CD4-positive, alpha-beta T cell (primary cell): ENCODE results near the gene R3HDM1. TPM values are rescaled to one million over a fixed set of nuclear protein-coding genes. Genes with fewer than 3 reads are reported as not detected.
A peak's percentile ranks its signal among the peaks of the same experiment; 100 is the strongest.
"Not testable (repeated sequence)": the region's sequence is repeated elsewhere in the genome, so short reads cannot be mapped to it uniquely, and the experiment has no call there.

Experiments used
- ATAC-seq: fragments of 200-7000 bp; cut with Tn5 transposase; one replicate; pipeline ENCODE4 v1.10.0; 2022; ENCODE audit warnings: mild to moderate bottlenecking; ENCODE audit not compliant: poor library complexity
- CTCF ChIA-PET: fragments of 350-600 bp; sonication (Branson Sonifier 250); formaldehyde crosslinking; loops from one replicate; lab custom pipeline; 2021; ENCODE audit warnings: antibody characterized with exemption, inconsistent platforms; lab: Charles Lee
- POLR2A ChIA-PET: fragments of 350-600 bp; sonication (Branson Sonifier 250); formaldehyde crosslinking; loops from one replicate; lab custom pipeline; 2021; ENCODE audit warnings: antibody characterized with exemption, inconsistent platforms; lab: Charles Lee
- DNase-seq, 14 experiments: peaks; one replicate each; pipeline ENCODE4 v3.0.0-alpha.2; 2013 to 2020; ENCODE audit warnings: mixed read lengths in 2 of 14
- H3K27ac ChIP-seq, 2 donors: one replicate each; pipeline versions ENCODE4 v1.5.1 to v1.7.0; 2013; ENCODE audit warnings: low read length in 2 of 2, low read depth in 1 of 2, mild to moderate bottlenecking in 1 of 2
- H3K27me3 ChIP-seq, 2 experiments: 1 replicate in 1 of 2; 2 replicates in 1 of 2; pipeline versions ENCODE4 v1.6.1 to v1.7.0; 2013; ENCODE audit warnings: low read length in 2 of 2, control low read depth in 1 of 2, mild to moderate bottlenecking in 1 of 2, moderate library complexity in 1 of 2; ENCODE audit not compliant: insufficient read depth in 2 of 2, control insufficient read depth in 1 of 2
- H3K36me3 ChIP-seq: one replicate; pipeline ENCODE4 v1.6.1; 2013; ENCODE audit warnings: low read length, control low read depth; ENCODE audit not compliant: insufficient read depth
- H3K4me1 ChIP-seq: one replicate; pipeline ENCODE4 v1.6.1; 2013; ENCODE audit warnings: low read length, control low read depth; ENCODE audit not compliant: insufficient read depth
- H3K4me3 ChIP-seq: one replicate; pipeline ENCODE4 v1.5.1; 2013; ENCODE audit warnings: mild to moderate bottlenecking, low read length, moderate library complexity
- H3K9me3 ChIP-seq, 2 experiments: 1 replicate in 1 of 2; 2 replicates in 1 of 2; pipeline versions ENCODE4 v1.6.1 to v1.7.0; 2013; ENCODE audit warnings: low read length in 2 of 2, mild to moderate bottlenecking in 2 of 2, control low read depth in 1 of 2, moderate library complexity in 1 of 2; ENCODE audit not compliant: control insufficient read depth in 1 of 2, insufficient read depth in 1 of 2
- H3K27ac Mint-ChIP-seq: one replicate; pipeline ENCODE4 v1.8.0; 2020; ENCODE audit warnings: mixed read lengths
- H3K27me3 Mint-ChIP-seq: one replicate; pipeline ENCODE4 v1.8.0; 2021; ENCODE audit warnings: mixed read lengths
- H3K36me3 Mint-ChIP-seq: one replicate; pipeline ENCODE4 v1.8.0; 2021; ENCODE audit warnings: low read depth, mixed read lengths
- H3K4me1 Mint-ChIP-seq: one replicate; pipeline ENCODE4 v1.8.0; 2021; ENCODE audit warnings: low read depth, mixed read lengths
- H3K4me3 Mint-ChIP-seq: one replicate; pipeline ENCODE4 v1.8.0; 2020; ENCODE audit warnings: mild to moderate bottlenecking, mixed read lengths
- H3K9me3 Mint-ChIP-seq: one replicate; pipeline ENCODE4 v1.8.0; 2020; ENCODE audit warnings: mixed read lengths
- intact Hi-C, 2 experiments: fragments of 100-400 bp; cut with DNase I in 1 of 2; cut with micrococcal nuclease in 1 of 2; formaldehyde crosslinking; loops; one replicate each; pipeline versions ENCODE4 v1.15.1 to v1.9.0; 2023 to 2025; cut with DNase I, micrococcal nuclease
- total RNA-seq, 174 experiments: library from RNA in 2 of 174; stranded (reverse) in 2 of 174; gene quantifications; one replicate each; pipeline ENCODE4 v1.2.3 and lab custom pipeline; 2021 to 2026
- TF ChIP-seq, protein P1 (sequence below): fragments of 200-600 bp; IDR thresholded peaks from one replicate; pipeline ENCODE4 v1.8.0; 2022; ENCODE audit warnings: antibody characterized with exemption, mild to moderate bottlenecking

Gene R3HDM1
- total RNA-seq, 2 experiments from 2014 or later: 39.7 to 41.4 TPM

DNA sequence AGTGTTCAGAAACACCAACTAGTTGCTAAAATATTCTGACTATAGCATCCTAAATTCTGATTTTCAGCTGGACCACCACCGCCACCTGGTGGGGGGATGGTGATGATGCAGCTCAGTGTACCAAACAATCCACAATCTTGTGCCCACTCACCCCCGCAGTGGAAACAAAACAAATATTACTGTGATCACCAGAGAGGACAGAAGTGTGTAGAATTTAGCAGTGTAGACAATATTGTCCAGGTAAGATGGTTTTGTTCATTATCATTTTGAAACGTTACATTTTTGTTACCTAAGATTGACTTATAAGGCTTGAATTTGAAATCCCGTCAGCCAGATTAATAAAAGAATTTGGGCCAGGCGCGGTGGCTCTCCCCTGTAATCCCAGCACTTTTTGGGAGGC is 178.7 kb downstream of the R3HDM1 start:
- Histone ChIP-seq H3K27ac (no peak overlapping the region), H3K36me3 (no peaks in the 10 kb centered on the region), H3K4me3 (no peak overlapping the region), H3K4me1 (no peaks in the 10 kb centered on the region), H3K9me3 (no peaks in the 10 kb centered on the region), H3K27me3 (no peaks in the 10 kb centered on the region)
- ATAC-seq (peak; percentile 87), DNase-seq (peak; percentile 46 to 82 (median 68))
- H3K27me3 Mint-ChIP-seq: no peaks in the 10 kb centered on the region
- CTCF ChIA-PET: interaction anchor here (0.7 to 2.8 kb wide), 20 partner anchors 23 to 728 kb away, joined by 3 to 38 read pairs (median 3); partner anchors contain the start of gene RAB3GAP1
- POLR2A ChIA-PET: interaction anchor here (0.7 to 1.6 kb wide), 4 partner anchors 179 to 721 kb away, joined by 3 to 4 read pairs (median 4); partner anchors contain the start of genes R3HDM1 and ZRANB3
- no peak overlapping the region for H3K4me3 Mint-ChIP-seq
- H3K27ac Mint-ChIP-seq: no peak overlapping the region
- TF ChIP-seq, protein P1, sequence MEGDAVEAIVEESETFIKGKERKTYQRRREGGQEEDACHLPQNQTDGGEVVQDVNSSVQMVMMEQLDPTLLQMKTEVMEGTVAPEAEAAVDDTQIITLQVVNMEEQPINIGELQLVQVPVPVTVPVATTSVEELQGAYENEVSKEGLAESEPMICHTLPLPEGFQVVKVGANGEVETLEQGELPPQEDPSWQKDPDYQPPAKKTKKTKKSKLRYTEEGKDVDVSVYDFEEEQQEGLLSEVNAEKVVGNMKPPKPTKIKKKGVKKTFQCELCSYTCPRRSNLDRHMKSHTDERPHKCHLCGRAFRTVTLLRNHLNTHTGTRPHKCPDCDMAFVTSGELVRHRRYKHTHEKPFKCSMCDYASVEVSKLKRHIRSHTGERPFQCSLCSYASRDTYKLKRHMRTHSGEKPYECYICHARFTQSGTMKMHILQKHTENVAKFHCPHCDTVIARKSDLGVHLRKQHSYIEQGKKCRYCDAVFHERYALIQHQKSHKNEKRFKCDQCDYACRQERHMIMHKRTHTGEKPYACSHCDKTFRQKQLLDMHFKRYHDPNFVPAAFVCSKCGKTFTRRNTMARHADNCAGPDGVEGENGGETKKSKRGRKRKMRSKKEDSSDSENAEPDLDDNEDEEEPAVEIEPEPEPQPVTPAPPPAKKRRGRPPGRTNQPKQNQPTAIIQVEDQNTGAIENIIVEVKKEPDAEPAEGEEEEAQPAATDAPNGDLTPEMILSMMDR: peak; percentile 99
- intact Hi-C loops: loop anchor here (1.0 to 10.0 kb wide), 5 partner anchors 237 to 723 kb away; no protein-coding TSS in a partner anchor
- no peaks in the 10 kb centered on the region for H3K9me3 Mint-ChIP-seq
- H3K4me1 Mint-ChIP-seq: no peaks in the 10 kb centered on the region
- peaks cover 20% of the 10 kb centered on the region for H3K36me3 Mint-ChIP-seq

DNA sequence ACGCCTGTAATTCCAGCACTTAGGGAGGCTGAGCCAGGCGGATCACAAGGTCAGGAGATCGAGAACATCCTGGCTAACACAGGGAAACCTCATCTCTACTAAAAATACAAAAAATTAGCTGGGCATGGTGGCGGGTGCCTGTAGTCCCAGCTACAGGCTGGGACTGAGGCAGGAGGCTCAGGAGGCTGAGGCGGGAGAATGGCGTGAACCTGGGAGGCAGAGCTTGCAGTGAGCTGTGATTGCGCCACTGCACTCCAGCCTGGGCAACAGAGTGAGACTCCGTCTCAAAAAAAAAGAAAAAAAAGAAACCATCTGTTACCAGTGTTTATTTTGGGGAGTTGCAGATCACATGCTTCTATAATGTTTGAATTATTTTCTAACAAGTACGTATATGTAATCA is 183.8 kb downstream of the R3HDM1 start:
- intact Hi-C loops: loop anchor here in 1 of 2 experiments (10.0 kb wide), 1 partner anchor 550 kb away; no protein-coding TSS in a partner anchor
- H3K36me3 Mint-ChIP-seq: peaks cover 51% of the 10 kb centered on the region
- CTCF ChIA-PET, H3K9me3 Mint-ChIP-seq, H3K4me3 ChIP-seq, H3K27ac Mint-ChIP-seq, H3K27me3 Mint-ChIP-seq, POLR2A ChIA-PET, H3K9me3 ChIP-seq, ATAC-seq, H3K4me1 Mint-ChIP-seq, DNase-seq, H3K4me1 ChIP-seq, H3K27me3 ChIP-seq, H3K27ac ChIP-seq, H3K4me3 Mint-ChIP-seq: not testable (repeated sequence)
- H3K36me3 ChIP-seq: peaks cover 25% of the 10 kb centered on the region

DNA sequence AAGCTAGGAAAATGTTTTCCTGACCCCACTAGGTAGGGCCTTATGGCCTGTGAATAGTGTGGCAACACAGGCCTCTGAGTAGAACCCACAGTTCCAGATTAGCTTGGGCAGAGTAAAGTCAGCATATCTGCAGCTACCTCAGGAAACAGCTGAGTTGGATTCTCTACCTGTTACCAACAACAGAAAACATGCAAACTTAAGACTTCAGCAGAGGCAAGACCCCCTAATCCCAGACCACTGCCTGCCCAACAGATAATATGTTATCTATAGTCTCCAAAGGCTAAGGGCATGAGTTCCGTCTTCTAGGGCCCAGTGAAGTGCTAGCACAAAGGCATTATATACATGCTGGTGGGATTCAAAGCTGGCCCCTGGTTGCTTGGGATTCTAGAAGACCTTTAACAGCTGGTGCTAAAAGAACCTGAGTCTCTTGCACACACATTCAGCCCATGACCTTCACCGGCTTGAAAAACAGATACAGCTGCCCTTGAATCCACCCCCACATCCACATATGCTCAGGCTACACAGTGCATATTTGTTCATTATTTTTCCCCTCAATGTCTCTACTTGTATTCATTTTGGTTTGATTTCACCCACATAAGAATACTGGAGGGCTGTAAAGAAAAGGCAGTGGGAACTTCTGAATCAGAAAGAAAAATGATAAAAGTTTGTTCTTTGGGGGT is 196.9 kb downstream of the R3HDM1 start:
- CTCF ChIA-PET: no interaction called here
- POLR2A ChIA-PET: no interaction called here
- intact Hi-C loops: no loop called here
- no peaks in the 10 kb centered on the region for H3K4me1 ChIP-seq
- H3K4me3 ChIP-seq: no peak overlapping the region
- H3K4me3 Mint-ChIP-seq: no peak overlapping the region
- H3K27ac Mint-ChIP-seq: no peak overlapping the region
- H3K27ac ChIP-seq: no peak overlapping the region
- no peaks in the 10 kb centered on the region for H3K4me1 Mint-ChIP-seq
- DNase-seq (no peak), ATAC-seq (no peak)
- no peaks in the 10 kb centered on the region for H3K27me3 ChIP-seq
- H3K36me3 Mint-ChIP-seq: peaks cover 23% of the 10 kb centered on the region
- peaks cover 12% of the 10 kb centered on the region for H3K36me3 ChIP-seq
- no peaks in the 10 kb centered on the region for H3K27me3 Mint-ChIP-seq
- no peaks in the 10 kb centered on the region for H3K9me3 Mint-ChIP-seq
- no peaks in the 10 kb centered on the region for H3K9me3 ChIP-seq
- TF ChIP-seq, protein P1: no peak
